Measurements from ENCODE around the gene ADGRF4. TPM values are rescaled to one million over a fixed set of nuclear protein-coding genes. Genes with fewer than 3 reads are reported as not detected.

Gene ADGRF4
- total RNA-seq, 1 experiment from 2014 or later = not detected

DNA sequence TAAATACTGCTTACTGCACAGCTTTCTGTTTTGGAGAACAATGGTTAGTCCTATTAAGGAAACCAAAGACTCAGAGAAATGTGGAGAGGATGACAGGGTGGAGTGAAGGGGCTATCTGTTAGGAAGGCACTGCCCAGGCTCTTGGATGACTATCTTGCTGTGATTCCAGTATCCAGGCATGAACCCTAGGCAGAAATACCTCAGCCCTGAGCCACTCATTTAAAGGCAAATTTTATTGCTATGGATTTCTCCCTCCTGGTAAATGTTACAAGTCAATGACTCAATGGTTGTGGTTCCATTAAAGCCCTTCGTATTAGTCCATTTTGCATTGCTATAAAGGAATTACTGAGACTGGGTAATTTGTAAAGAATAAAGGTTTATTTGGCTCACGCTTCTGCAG, 25.9 kb downstream of the ADGRF4 start:
- no peak overlapping the region for H3K18ac ChIP-seq (ENCODE audit: insufficient read length, low read depth, low read length)
- no peaks in the 10 kb centered on the region for H4K20me1 ChIP-seq (ENCODE audit: control insufficient read depth, insufficient read depth, insufficient read length)
- Mint-ChIP-seq H3K4me3 (no peak overlapping the region), H3K9me3 (no peaks in the 10 kb centered on the region; a peak in 1 of 5 replicates), H3K27ac (no peak overlapping the region), H3K4me1 (no peaks in the 10 kb centered on the region), H3K36me3 (ENCODE audit: insufficient read depth in 1 of 3, low read depth in 3 of 3) (no peaks in the 10 kb centered on the region; a peak in 1 of 7 replicates), H3K27me3 (ENCODE audit: low read depth) (no peaks in the 10 kb centered on the region; the same call in none of the 2 replicates)
- H3K79me2 ChIP-seq (ENCODE audit: insufficient read depth, low read length) = no peaks in the 10 kb centered on the region
- H3K79me1 ChIP-seq (ENCODE audit: insufficient read depth, low read depth, low read length, poor library complexity, severe bottlenecking) = no peaks in the 10 kb centered on the region
- no peak overlapping the region for H3K56ac ChIP-seq (ENCODE audit: insufficient read length, low read depth, low read length)
- no peak overlapping the region for H4K91ac ChIP-seq (ENCODE audit: insufficient read length, low read depth, low read length)
- H3K9ac ChIP-seq (ENCODE audit: extremely low read depth, insufficient read length, low read length) = no peak overlapping the region
- no peak overlapping the region for H2BK15ac ChIP-seq (ENCODE audit: low read depth, low read length)
- H3T11ph ChIP-seq (ENCODE audit: low read length) = no peak overlapping the region
- no peak overlapping the region for H3K23ac ChIP-seq (ENCODE audit: insufficient read length, low read depth, low read length)
- WGBS (ENCODE audit: extremely low coverage, insufficient read length, low lambda C conversion rate) = no CpG with 5 or more reads among the region's 2 CpGs
- no peak overlapping the region for H2AFZ ChIP-seq (ENCODE audit: low read length)
- no peak overlapping the region for H4K5ac ChIP-seq (ENCODE audit: insufficient read length, low read depth, low read length)
- H3K23me2 ChIP-seq (ENCODE audit: insufficient read length, low read depth, low read length, poor library complexity, severe bottlenecking) = no peaks in the 10 kb centered on the region
- H4K8ac ChIP-seq (replicated peaks; ENCODE audit: insufficient read length, low read depth, low read length) = no peak overlapping the region
- TF ChIP-seq, protein P1, sequence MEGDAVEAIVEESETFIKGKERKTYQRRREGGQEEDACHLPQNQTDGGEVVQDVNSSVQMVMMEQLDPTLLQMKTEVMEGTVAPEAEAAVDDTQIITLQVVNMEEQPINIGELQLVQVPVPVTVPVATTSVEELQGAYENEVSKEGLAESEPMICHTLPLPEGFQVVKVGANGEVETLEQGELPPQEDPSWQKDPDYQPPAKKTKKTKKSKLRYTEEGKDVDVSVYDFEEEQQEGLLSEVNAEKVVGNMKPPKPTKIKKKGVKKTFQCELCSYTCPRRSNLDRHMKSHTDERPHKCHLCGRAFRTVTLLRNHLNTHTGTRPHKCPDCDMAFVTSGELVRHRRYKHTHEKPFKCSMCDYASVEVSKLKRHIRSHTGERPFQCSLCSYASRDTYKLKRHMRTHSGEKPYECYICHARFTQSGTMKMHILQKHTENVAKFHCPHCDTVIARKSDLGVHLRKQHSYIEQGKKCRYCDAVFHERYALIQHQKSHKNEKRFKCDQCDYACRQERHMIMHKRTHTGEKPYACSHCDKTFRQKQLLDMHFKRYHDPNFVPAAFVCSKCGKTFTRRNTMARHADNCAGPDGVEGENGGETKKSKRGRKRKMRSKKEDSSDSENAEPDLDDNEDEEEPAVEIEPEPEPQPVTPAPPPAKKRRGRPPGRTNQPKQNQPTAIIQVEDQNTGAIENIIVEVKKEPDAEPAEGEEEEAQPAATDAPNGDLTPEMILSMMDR (conservative IDR thresholded peaks at IDR 0.05) = no peak
- no peak overlapping the region for H2BK20ac ChIP-seq (ENCODE audit: low read depth, low read length, poor library complexity, severe bottlenecking)
- no peaks in the 10 kb centered on the region for H3K9me3 ChIP-seq (ENCODE audit: control insufficient read depth, low read depth, low read length)
- no peak overlapping the region for H3K14ac ChIP-seq (ENCODE audit: insufficient read depth, low read length)
- H3K27ac ChIP-seq (ENCODE audit: insufficient read length, low read depth, low read length) = no peak overlapping the region
- no peak overlapping the region for H3K4me2 ChIP-seq (ENCODE audit: insufficient read depth, insufficient read length, low read length)
- DNase-seq = no peak
- no peak overlapping the region for H2AK5ac ChIP-seq (ENCODE audit: insufficient read length, low read length)
- H2BK12ac ChIP-seq (ENCODE audit: insufficient read length, low read depth, low read length) = no peak overlapping the region
- no peak overlapping the region for H2BK120ac ChIP-seq (ENCODE audit: low read depth, low read length, poor library complexity, severe bottlenecking)
- no peak overlapping the region for H3K4ac ChIP-seq (ENCODE audit: low read depth, low read length)
- no peaks in the 10 kb centered on the region for H3K27me3 ChIP-seq (ENCODE audit: insufficient read depth, low read length)
- no peaks in the 10 kb centered on the region for H3K4me1 ChIP-seq (ENCODE audit: insufficient read depth, low read length)
- no peak overlapping the region for H2BK5ac ChIP-seq (ENCODE audit: insufficient read length, low read length)

Data from H9 (cell line).